GM12878 (cell line): ENCODE measurements around the gene RIPK3.

Experiments used
- ASH2L ChIP-seq: fragments of 300-600, 200-600 bp; sonication (generic); IDR thresholded peaks from 2 replicates; pipeline ENCODE4 v1.6.1; 2017; ENCODE audit warnings: low read depth, mild to moderate bottlenecking, borderline replicate concordance
- NFYB ChIP-seq: IDR thresholded peaks from 2 replicates; pipeline ENCODE4 v1.6.1; 2011; ENCODE audit warnings: low read depth, mild to moderate bottlenecking, low read length, improper control_type of control experiment, moderate library complexity; ENCODE audit not compliant: insufficient read depth
- TAF1 ChIP-seq: IDR thresholded peaks from 2 replicates; pipeline ENCODE4 v1.6.1; 2011; ENCODE audit warnings: mild to moderate bottlenecking, low read depth, low read length, borderline replicate concordance
- ZNF274 ChIP-seq: IDR thresholded peaks from one replicate; pipeline ENCODE4 v1.8.0; 2011; ENCODE audit not compliant: insufficient read length, insufficient read depth
- TF ChIP-seq, protein P1 (sequence below), 3 experiments: IDR thresholded peaks in 2 of 3; conservative IDR thresholded peaks in 1 of 3; 2 replicates each; pipeline ENCODE4 v1.5.1; 2011; ENCODE audit warnings: low read depth in 3 of 3, low read length in 3 of 3, mild to moderate bottlenecking in 3 of 3, control low read depth in 2 of 3, moderate library complexity in 2 of 3, inconsistent platforms in 1 of 3, mixed read lengths in 1 of 3; ENCODE audit not compliant: control insufficient read depth in 2 of 3, insufficient read depth in 1 of 3; ENCODE audit errors: extremely low read depth in 1 of 3
- TF ChIP-seq, protein P2 (sequence below): fragments of 450-650 bp; IDR thresholded peaks from 2 replicates; pipeline ENCODE4 v1.6.1; 2016; ENCODE audit warnings: mild to moderate bottlenecking, moderate library complexity, borderline replicate concordance
- TF ChIP-seq, protein P3 (sequence below): fragments of 450-650 bp; IDR thresholded peaks from 2 replicates; pipeline ENCODE4 v1.6.1; 2017; ENCODE audit warnings: mild to moderate bottlenecking, moderate library complexity

DNA sequence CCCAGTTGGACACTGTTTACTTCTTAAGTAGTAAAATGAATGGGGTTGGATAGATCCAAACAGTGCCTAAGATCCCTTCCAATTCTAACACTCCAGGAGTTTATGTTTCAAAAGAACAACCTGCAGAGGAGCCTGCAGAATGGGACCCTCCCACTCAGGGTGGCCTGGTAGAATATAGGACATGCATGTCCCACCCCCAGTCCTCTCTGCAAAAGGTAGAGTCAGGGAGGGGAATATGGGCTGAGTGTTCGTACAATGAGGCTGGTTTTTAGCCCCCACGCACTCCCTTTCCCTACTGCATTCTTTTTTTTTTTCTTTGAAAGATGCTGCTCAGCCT, 47.2 kb upstream of the RIPK3 start:
- TF ChIP-seq, protein P1, sequence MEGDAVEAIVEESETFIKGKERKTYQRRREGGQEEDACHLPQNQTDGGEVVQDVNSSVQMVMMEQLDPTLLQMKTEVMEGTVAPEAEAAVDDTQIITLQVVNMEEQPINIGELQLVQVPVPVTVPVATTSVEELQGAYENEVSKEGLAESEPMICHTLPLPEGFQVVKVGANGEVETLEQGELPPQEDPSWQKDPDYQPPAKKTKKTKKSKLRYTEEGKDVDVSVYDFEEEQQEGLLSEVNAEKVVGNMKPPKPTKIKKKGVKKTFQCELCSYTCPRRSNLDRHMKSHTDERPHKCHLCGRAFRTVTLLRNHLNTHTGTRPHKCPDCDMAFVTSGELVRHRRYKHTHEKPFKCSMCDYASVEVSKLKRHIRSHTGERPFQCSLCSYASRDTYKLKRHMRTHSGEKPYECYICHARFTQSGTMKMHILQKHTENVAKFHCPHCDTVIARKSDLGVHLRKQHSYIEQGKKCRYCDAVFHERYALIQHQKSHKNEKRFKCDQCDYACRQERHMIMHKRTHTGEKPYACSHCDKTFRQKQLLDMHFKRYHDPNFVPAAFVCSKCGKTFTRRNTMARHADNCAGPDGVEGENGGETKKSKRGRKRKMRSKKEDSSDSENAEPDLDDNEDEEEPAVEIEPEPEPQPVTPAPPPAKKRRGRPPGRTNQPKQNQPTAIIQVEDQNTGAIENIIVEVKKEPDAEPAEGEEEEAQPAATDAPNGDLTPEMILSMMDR (IDR thresholded peaks at IDR 0.05 in 2 of 3, conservative IDR thresholded peaks at IDR 0.05 in 1 of 3; ENCODE audit: control insufficient read depth in 2 of 3, extremely low read depth in 1 of 3, insufficient read depth in 1 of 3, low read depth in 3 of 3, low read length in 3 of 3), result no peak
- TF ChIP-seq NFYB, result no peak
- TF ChIP-seq ZNF274, result no peak
- TF ChIP-seq, protein P2, sequence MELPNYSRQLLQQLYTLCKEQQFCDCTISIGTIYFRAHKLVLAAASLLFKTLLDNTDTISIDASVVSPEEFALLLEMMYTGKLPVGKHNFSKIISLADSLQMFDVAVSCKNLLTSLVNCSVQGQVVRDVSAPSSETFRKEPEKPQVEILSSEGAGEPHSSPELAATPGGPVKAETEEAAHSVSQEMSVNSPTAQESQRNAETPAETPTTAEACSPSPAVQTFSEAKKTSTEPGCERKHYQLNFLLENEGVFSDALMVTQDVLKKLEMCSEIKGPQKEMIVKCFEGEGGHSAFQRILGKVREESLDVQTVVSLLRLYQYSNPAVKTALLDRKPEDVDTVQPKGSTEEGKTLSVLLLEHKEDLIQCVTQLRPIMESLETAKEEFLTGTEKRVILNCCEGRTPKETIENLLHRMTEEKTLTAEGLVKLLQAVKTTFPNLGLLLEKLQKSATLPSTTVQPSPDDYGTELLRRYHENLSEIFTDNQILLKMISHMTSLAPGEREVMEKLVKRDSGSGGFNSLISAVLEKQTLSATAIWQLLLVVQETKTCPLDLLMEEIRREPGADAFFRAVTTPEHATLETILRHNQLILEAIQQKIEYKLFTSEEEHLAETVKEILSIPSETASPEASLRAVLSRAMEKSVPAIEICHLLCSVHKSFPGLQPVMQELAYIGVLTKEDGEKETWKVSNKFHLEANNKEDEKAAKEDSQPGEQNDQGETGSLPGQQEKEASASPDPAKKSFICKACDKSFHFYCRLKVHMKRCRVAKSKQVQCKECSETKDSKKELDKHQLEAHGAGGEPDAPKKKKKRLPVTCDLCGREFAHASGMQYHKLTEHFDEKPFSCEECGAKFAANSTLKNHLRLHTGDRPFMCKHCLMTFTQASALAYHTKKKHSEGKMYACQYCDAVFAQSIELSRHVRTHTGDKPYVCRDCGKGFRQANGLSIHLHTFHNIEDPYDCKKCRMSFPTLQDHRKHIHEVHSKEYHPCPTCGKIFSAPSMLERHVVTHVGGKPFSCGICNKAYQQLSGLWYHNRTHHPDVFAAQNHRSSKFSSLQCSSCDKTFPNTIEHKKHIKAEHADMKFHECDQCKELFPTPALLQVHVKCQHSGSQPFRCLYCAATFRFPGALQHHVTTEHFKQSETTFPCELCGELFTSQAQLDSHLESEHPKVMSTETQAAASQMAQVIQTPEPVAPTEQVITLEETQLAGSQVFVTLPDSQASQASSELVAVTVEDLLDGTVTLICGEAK, result no peak
- no peak for TF ChIP-seq ASH2L
- TF ChIP-seq, protein P3, sequence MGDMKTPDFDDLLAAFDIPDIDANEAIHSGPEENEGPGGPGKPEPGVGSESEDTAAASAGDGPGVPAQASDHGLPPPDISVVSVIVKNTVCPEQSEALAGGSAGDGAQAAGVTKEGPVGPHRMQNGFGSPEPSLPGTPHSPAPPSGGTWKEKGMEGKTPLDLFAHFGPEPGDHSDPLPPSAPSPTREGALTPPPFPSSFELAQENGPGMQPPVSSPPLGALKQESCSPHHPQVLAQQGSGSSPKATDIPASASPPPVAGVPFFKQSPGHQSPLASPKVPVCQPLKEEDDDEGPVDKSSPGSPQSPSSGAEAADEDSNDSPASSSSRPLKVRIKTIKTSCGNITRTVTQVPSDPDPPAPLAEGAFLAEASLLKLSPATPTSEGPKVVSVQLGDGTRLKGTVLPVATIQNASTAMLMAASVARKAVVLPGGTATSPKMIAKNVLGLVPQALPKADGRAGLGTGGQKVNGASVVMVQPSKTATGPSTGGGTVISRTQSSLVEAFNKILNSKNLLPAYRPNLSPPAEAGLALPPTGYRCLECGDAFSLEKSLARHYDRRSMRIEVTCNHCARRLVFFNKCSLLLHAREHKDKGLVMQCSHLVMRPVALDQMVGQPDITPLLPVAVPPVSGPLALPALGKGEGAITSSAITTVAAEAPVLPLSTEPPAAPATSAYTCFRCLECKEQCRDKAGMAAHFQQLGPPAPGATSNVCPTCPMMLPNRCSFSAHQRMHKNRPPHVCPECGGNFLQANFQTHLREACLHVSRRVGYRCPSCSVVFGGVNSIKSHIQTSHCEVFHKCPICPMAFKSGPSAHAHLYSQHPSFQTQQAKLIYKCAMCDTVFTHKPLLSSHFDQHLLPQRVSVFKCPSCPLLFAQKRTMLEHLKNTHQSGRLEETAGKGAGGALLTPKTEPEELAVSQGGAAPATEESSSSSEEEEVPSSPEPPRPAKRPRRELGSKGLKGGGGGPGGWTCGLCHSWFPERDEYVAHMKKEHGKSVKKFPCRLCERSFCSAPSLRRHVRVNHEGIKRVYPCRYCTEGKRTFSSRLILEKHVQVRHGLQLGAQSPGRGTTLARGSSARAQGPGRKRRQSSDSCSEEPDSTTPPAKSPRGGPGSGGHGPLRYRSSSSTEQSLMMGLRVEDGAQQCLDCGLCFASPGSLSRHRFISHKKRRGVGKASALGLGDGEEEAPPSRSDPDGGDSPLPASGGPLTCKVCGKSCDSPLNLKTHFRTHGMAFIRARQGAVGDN, result no peak
- no peak for TF ChIP-seq TAF1
